Suprapubic skin (tissue), 4 donors: ENCODE measurements around the gene POLA2. TPM values are rescaled to one million over a fixed set of nuclear protein-coding genes. Genes with fewer than 3 reads are reported as not detected.

Experiments
- DNase-seq, 2 donors: peaks; one replicate each; pipeline ENCODE4 v3.0.0-alpha.2; 2019; ENCODE audit warnings: low spot score in 2 of 2
- H3K27ac ChIP-seq: fragments of 200-600 bp; sonication (generic); one replicate; pipeline ENCODE4 v1.5.1; 2019
- H3K27me3 ChIP-seq: fragments of 200-600 bp; sonication (generic); one replicate; pipeline ENCODE4 v1.5.1; 2019
- H3K36me3 ChIP-seq: fragments of 200-600 bp; sonication (generic); one replicate; pipeline ENCODE4 v1.5.1; 2019
- H3K4me1 ChIP-seq: fragments of 200-600 bp; sonication (generic); one replicate; pipeline ENCODE4 v1.5.1; 2019
- H3K4me3 ChIP-seq: fragments of 200-600 bp; sonication (generic); one replicate; pipeline ENCODE4 v1.5.1; 2019; ENCODE audit warnings: mild to moderate bottlenecking
- H3K9me3 ChIP-seq: fragments of 200-600 bp; sonication (generic); one replicate; pipeline ENCODE4 v1.5.1; 2019
- CTCF ChIP-seq, 2 donors: fragments of 200-600 bp in 1 of 2; fragments of 450-650 bp in 1 of 2; sonication (generic) in 1 of 2; IDR thresholded peaks; one replicate each; pipeline ENCODE4 v1.5.1; 2016 to 2019; ENCODE audit warnings: antibody characterized with exemption in 2 of 2, mild to moderate bottlenecking in 1 of 2, moderate library complexity in 1 of 2
- EP300 ChIP-seq: sonication (generic); formaldehyde crosslinking; IDR thresholded peaks from one replicate; pipeline ENCODE4 v1.6.1; 2017; ENCODE audit warnings: antibody characterized with exemption
- POLR2A ChIP-seq, 2 donors: fragments of 450-650 bp; IDR thresholded peaks; one replicate each; pipeline ENCODE4 v1.6.1; 2017; ENCODE audit warnings: antibody characterized with exemption in 2 of 2, mild to moderate bottlenecking in 2 of 2, moderate library complexity in 2 of 2
- POLR2AphosphoS5 ChIP-seq, 3 donors: sonication (generic); formaldehyde crosslinking; IDR thresholded peaks; one replicate each; pipeline ENCODE4 v1.6.1; 2017; ENCODE audit warnings: antibody characterized with exemption in 3 of 3
- WGBS: methylation state at CpG from one replicate; pipeline ENCODE4 v1.1.5; 2018; 5-methylcytosine and 5-hydroxymethylcytosine counted together
- total RNA-seq, 4 donors: library from RNA; depleted of rRNA; stranded (reverse); fragments of >200 nt; gene quantifications; one replicate each; pipeline ENCODE4 v1.1.0, GENCODE V29; 2016

The POLA2 gene
- total RNA-seq, 4 donors from 2014 or later: 4.5 to 19.7 (median 7.3) TPM

- no peak for TF ChIP-seq CTCF (IDR thresholded peaks at IDR 0.05)
- no peak for TF ChIP-seq POLR2A (IDR thresholded peaks at IDR 0.05)
- TF ChIP-seq EP300: no peak
- no peak for TF ChIP-seq POLR2AphosphoS5 (IDR thresholded peaks at IDR 0.05)
- H3K4me3 ChIP-seq: no peak overlapping the region
- no peak for DNase-seq
- H3K36me3 ChIP-seq: peaks cover 55% of the 10 kb centered on the region
- peaks cover 22% of the 10 kb centered on the region for H3K4me1 ChIP-seq
- H3K27me3 ChIP-seq: no peaks in the 10 kb centered on the region
- H3K9me3 ChIP-seq: no peaks in the 10 kb centered on the region
- WGBS: 90% methylated on average over 4 of the region's 4 CpGs
- no peak overlapping the region for H3K27ac ChIP-seq
Observed at GRCh38 chr11:65286686-65287085, 24.9 kb downstream of the POLA2 start.

- Histone ChIP-seq H3K27me3 (no peaks in the 10 kb centered on the region), H3K4me1 (peaks cover 31% of the 10 kb centered on the region), H3K27ac (no peak overlapping the region), H3K4me3 (no peak overlapping the region), H3K9me3 (no peaks in the 10 kb centered on the region), H3K36me3 (peaks cover 45% of the 10 kb centered on the region)
- TF ChIP-seq POLR2A (IDR thresholded peaks at IDR 0.05) (no peak), POLR2AphosphoS5 (IDR thresholded peaks at IDR 0.05) (no peak), CTCF (IDR thresholded peaks at IDR 0.05) (no peak), EP300 (no peak)
- DNase-seq: no peak
- 93% methylated on average over 2 of the region's 2 CpGs for WGBS
Observed at GRCh38 chr11:65287601-65288000, 25.8 kb downstream of the POLA2 start.

- peaks cover 39% of the 10 kb centered on the region for H3K36me3 ChIP-seq
- no peaks in the 10 kb centered on the region for H3K9me3 ChIP-seq
- no peak overlapping the region for H3K27ac ChIP-seq
- TF ChIP-seq POLR2AphosphoS5 (IDR thresholded peaks at IDR 0.05) (peak in 1 of 3 donors; percentile 52), POLR2A (IDR thresholded peaks at IDR 0.05) (no peak)
- no peak overlapping the region for H3K4me3 ChIP-seq
- WGBS: 58% methylated on average over 6 of the region's 6 CpGs
- H3K27me3 ChIP-seq: no peaks in the 10 kb centered on the region
- H3K4me1 ChIP-seq: peaks cover 41% of the 10 kb centered on the region
- DNase-seq: peak in 1 of 2 donors; percentile 91
Observed at GRCh38 chr11:65288706-65289536, 27.2 kb downstream of the POLA2 start.

GRCh38 chr11:65290448-65291165 is 28.8 kb downstream of the POLA2 start:
- H3K4me1 ChIP-seq: peaks cover 45% of the 10 kb centered on the region
- DNase-seq: peak; percentile 95 to 97
- WGBS: 35% methylated on average over 8 of the region's 8 CpGs
- peak overlapping the region; percentile 90 for H3K27ac ChIP-seq
- H3K9me3 ChIP-seq: no peaks in the 10 kb centered on the region
- H3K36me3 ChIP-seq: peaks cover 48% of the 10 kb centered on the region
- H3K27me3 ChIP-seq: no peaks in the 10 kb centered on the region
- no peak overlapping the region for H3K4me3 ChIP-seq
- TF ChIP-seq POLR2A (IDR thresholded peaks at IDR 0.05) (no peak), POLR2AphosphoS5 (IDR thresholded peaks at IDR 0.05) (peak in 2 of 3 donors; percentile 74 to 97), CTCF (IDR thresholded peaks at IDR 0.05) (no peak)

GRCh38 chr11:65291613-65292012 is 29.9 kb downstream of the POLA2 start:
- Histone ChIP-seq H3K27me3 (no peaks in the 10 kb centered on the region), H3K36me3 (peaks cover 48% of the 10 kb centered on the region), H3K4me3 (no peak overlapping the region), H3K9me3 (no peaks in the 10 kb centered on the region), H3K4me1 (peaks cover 45% of the 10 kb centered on the region), H3K27ac (peak overlapping the region; percentile 90)
- no peak for TF ChIP-seq POLR2A (IDR thresholded peaks at IDR 0.05)
- no peak for TF ChIP-seq POLR2AphosphoS5 (IDR thresholded peaks at IDR 0.05)
- no peak for TF ChIP-seq EP300
- no peak for TF ChIP-seq CTCF (IDR thresholded peaks at IDR 0.05)
- no peak for DNase-seq
- WGBS: 45% methylated on average over 5 of the region's 5 CpGs
